Right ventricle myocardium superior (tissue), 1 donor: Measurements from ENCODE around the gene EFCAB12. TPM values are rescaled to one million over a fixed set of nuclear protein-coding genes. Genes with fewer than 3 reads are reported as not detected.
A peak's percentile ranks its signal among the peaks of the same experiment; 100 is the strongest.

ENCODE experiments used
- ATAC-seq: fragments of 200-7000 bp; cut with Tn5 transposase; one replicate; pipeline ENCODE4 v1.9.1; 2020; ENCODE audit warnings: mild to moderate bottlenecking; ENCODE audit not compliant: poor library complexity
- DNase-seq: peaks from one replicate; pipeline ENCODE4 v3.0.0-alpha.2; 2020
- intact Hi-C: fragments of 100-400 bp; cut with DNase I; formaldehyde crosslinking; loops from one replicate; pipeline ENCODE4 v1.11.2; 2022
- total RNA-seq: library from RNA; stranded (reverse); fragmentation: NEBNext Ultra II Directional; extraction: Animal tissue kit (Norgen Biotek cat#: 25700); gene quantifications from one replicate; pipeline ENCODE4 v1.2.1, GENCODE V29; 2021
- donor health status: DM: no; HTN: yes; CAD: no; lungs with severe emphysema.

Gene EFCAB12
- total RNA-seq, 1 donor from 2014 or later: not detected

- no peak for DNase-seq
- intact Hi-C loops: no loop called here
- no peak for ATAC-seq
Measured at GRCh38 chr3:129449279-129450115, 21.1 kb upstream of the EFCAB12 start.

GRCh38 chr3:129448186-129448895 lies 19.9 kb upstream of the EFCAB12 start:
- intact Hi-C loops: no loop called here
- no peak for ATAC-seq
- DNase-seq: no peak

- intact Hi-C loops: no loop called here
- ATAC-seq (no peak), DNase-seq (no peak)
Measured at GRCh38 chr3:129446926-129447325, 18.5 kb upstream of the EFCAB12 start.

- intact Hi-C loops: no loop called here
- ATAC-seq (no peak), DNase-seq (no peak)
Measured at GRCh38 chr3:129445471-129445870, 17.0 kb upstream of the EFCAB12 start.

- ATAC-seq: no peak
- intact Hi-C loops: no loop called here
Measured at GRCh38 chr3:129442947-129443346, 14.5 kb upstream of the EFCAB12 start.

GRCh38 chr3:129442486-129442885 lies 14.1 kb upstream of the EFCAB12 start:
- DNase-seq (no peak), ATAC-seq (no peak)
- intact Hi-C loops: no loop called here

More at GRCh38 chr3:129442947-129443346, 14.5 kb upstream of the EFCAB12 start:
- no peak for DNase-seq

GRCh38 chr3:129441782-129442181 lies 13.3 kb upstream of the EFCAB12 start:
- ATAC-seq (peak; percentile 39), DNase-seq (no peak)
- intact Hi-C loops: no loop called here

- DNase-seq (no peak), ATAC-seq (no peak)
- intact Hi-C loops: no loop called here
Measured at GRCh38 chr3:129441215-129441614, 12.8 kb upstream of the EFCAB12 start.

- intact Hi-C loops: no loop called here
- DNase-seq: no peak
- ATAC-seq: no peak
Measured at GRCh38 chr3:129440618-129441190, 12.3 kb upstream of the EFCAB12 start.

GRCh38 chr3:129439817-129440617 lies 11.6 kb upstream of the EFCAB12 start, which contains the start of the genes IFT122 and MBD4:
TSS of gene IFT122 (plus strand) at chr3:129440224. CDS start at chr3:129440331, 107 bp downstream.
TSS of gene MBD4 (minus strand) at chr3:129439948. CDS start at chr3:129439833, 115 bp downstream.
- ATAC-seq (peak; percentile 94), DNase-seq (peak; percentile 98)
- intact Hi-C loops: no loop called here

- DNase-seq (peak; percentile 53), ATAC-seq (peak; percentile 1)
- intact Hi-C loops: no loop called here
Measured at GRCh38 chr3:129439226-129439816, 10.9 kb upstream of the EFCAB12 start.

GRCh38 chr3:129435367-129435766 lies 6.9 kb upstream of the EFCAB12 start:
- no peak for ATAC-seq
- intact Hi-C loops: no loop called here
- DNase-seq: no peak

- intact Hi-C loops: no loop called here
- no peak for DNase-seq
- no peak for ATAC-seq
Measured at GRCh38 chr3:129434140-129434539, 5.7 kb upstream of the EFCAB12 start.

GRCh38 chr3:129433565-129433964 lies 5.1 kb upstream of the EFCAB12 start:
- DNase-seq (no peak), ATAC-seq (no peak)
- intact Hi-C loops: no loop called here

GRCh38 chr3:129432671-129433070 lies 4.2 kb upstream of the EFCAB12 start:
- intact Hi-C loops: no loop called here
- DNase-seq (no peak), ATAC-seq (no peak)

- intact Hi-C loops: no loop called here
- DNase-seq (no peak), ATAC-seq (no peak)
Measured at GRCh38 chr3:129432036-129432435, 3.6 kb upstream of the EFCAB12 start.

- DNase-seq: no peak
- intact Hi-C loops: no loop called here
- no peak for ATAC-seq
Measured at GRCh38 chr3:129429602-129430001, 1.2 kb upstream of the EFCAB12 start.

- no peak for DNase-seq
- intact Hi-C loops: no loop called here
- no peak for ATAC-seq
Measured at GRCh38 chr3:129429080-129429451, 630 bp upstream of the EFCAB12 start.
